ENCODE results near the gene IRGC.
A peak's percentile ranks its signal among the peaks of the same experiment; 100 is the strongest.

IRGC gene

GRCh38 chr19:43726736-43727592 is 11.1 kb downstream of the IRGC start:
- no peak for DNase-seq

- DNase-seq: no peak
These were observed 11.6 kb downstream of the IRGC start for GRCh38 chr19:43727593-43727853.

- DNase-seq: no peak
These were observed 14.0 kb downstream of the IRGC start for GRCh38 chr19:43729919-43730318.

- no peak for DNase-seq
These were observed 15.5 kb downstream of the IRGC start for GRCh38 chr19:43731346-43731745.

GRCh38 chr19:43731846-43732245 is 16.0 kb downstream of the IRGC start:
- DNase-seq: no peak

- no peak for DNase-seq
These were observed 19.1 kb downstream of the IRGC start for GRCh38 chr19:43735013-43735412.

- no peak for DNase-seq
These were observed 20.1 kb downstream of the IRGC start for GRCh38 chr19:43735957-43736356.

- DNase-seq: no peak
These were observed 22.9 kb downstream of the IRGC start for GRCh38 chr19:43738780-43739211.

GRCh38 chr19:43739439-43740235 is 23.8 kb downstream of the IRGC start:
- no peak for DNase-seq

- DNase-seq: no peak
These were observed 25.4 kb downstream of the IRGC start for GRCh38 chr19:43741075-43741825.

GRCh38 chr19:43743059-43743458 is 27.2 kb downstream of the IRGC start:
- no peak for DNase-seq

GRCh38 chr19:43747557-43748204 is 31.8 kb downstream of the IRGC start:
- DNase-seq: no peak

GRCh38 chr19:43748205-43748594 is 32.3 kb downstream of the IRGC start:
- DNase-seq: no peak

GRCh38 chr19:43748685-43749084 is 32.8 kb downstream of the IRGC start:
- no peak for DNase-seq

- no peak for DNase-seq
These were observed 33.3 kb downstream of the IRGC start for GRCh38 chr19:43749152-43749551.

GRCh38 chr19:43749898-43750297 is 34.0 kb downstream of the IRGC start:
- no peak for DNase-seq

GRCh38 chr19:43751466-43752220 is 35.8 kb downstream of the IRGC start:
- DNase-seq: no peak

GRCh38 chr19:43752287-43752875 is 36.5 kb downstream of the IRGC start:
- DNase-seq: no peak

- no peak for DNase-seq
These were observed 38.3 kb downstream of the IRGC start for GRCh38 chr19:43754253-43754502.

- DNase-seq: peak; percentile 99
These were observed 38.8 kb downstream of the IRGC start, which contains the start of gene SMG9 for GRCh38 chr19:43754503-43755255. TSS of gene SMG9 (minus strand) at chr19:43754962. CDS start at chr19:43750741, 4,221 bp downstream.

- DNase-seq: peak; percentile 82
These were observed 39.5 kb downstream of the IRGC start for GRCh38 chr19:43755256-43755801.

All from CD4-positive, alpha-beta T cell treated with Interleukin-17A for 4 hours (primary cell).